K562 (cell line): ENCODE data around the gene IMPDH2. TPM values are rescaled to one million over a fixed set of nuclear protein-coding genes. Genes with fewer than 3 reads are reported as not detected.

Source experiments
- CBX1 ChIP-seq: sonication (generic); IDR thresholded peaks from 2 replicates; pipeline ENCODE4 v1.6.1; 2016; ENCODE audit warnings: antibody characterized with exemption, low read depth, mild to moderate bottlenecking
- CEBPB ChIP-seq: fragments of 450-650 bp; IDR thresholded peaks from 2 replicates; pipeline ENCODE4 v1.6.1; 2016; ENCODE audit warnings: missing genetic modification characterization, missing compliant biosample characterization
- CTBP1 ChIP-seq: fragments of 450-650 bp; IDR thresholded peaks from 2 replicates; pipeline ENCODE4 v1.6.1; 2016; ENCODE audit warnings: borderline replicate concordance
- HMGXB4 ChIP-seq: sonication (generic); formaldehyde crosslinking; IDR thresholded peaks from 2 replicates; pipeline ENCODE4 v1.8.1; 2023; ENCODE audit warnings: mild to moderate bottlenecking, missing genetic modification reagents
- MLX ChIP-seq, 2 experiments: fragments of 450-650 bp in 1 of 2; sonication (generic) in 1 of 2; formaldehyde crosslinking; conservative IDR thresholded peaks; 2 replicates each; pipeline versions ENCODE4 v1.4.0 to v1.8.1; 2020 to 2022; ENCODE audit warnings: mild to moderate bottlenecking in 1 of 2, missing genetic modification reagents in 1 of 2
- MTF1 ChIP-seq: fragments of 250-450 bp; sonication (Bioruptor Pico); IDR thresholded peaks from 2 replicates; pipeline ENCODE4 v1.9.0; 2021; ENCODE audit warnings: moderate library complexity, mild to moderate bottlenecking, inconsistent platforms, borderline replicate concordance
- MXI1 ChIP-seq: IDR thresholded peaks from 2 replicates; pipeline ENCODE4 v1.6.1; 2011; ENCODE audit warnings: low read depth, mild to moderate bottlenecking, improper control_type of control experiment, low read length
- NCOR1 ChIP-seq: fragments of 450-650 bp; IDR thresholded peaks from 2 replicates; pipeline ENCODE4 v1.6.1; 2016; ENCODE audit warnings: mild to moderate bottlenecking, moderate library complexity
- NR1H2 ChIP-seq: sonication (generic); formaldehyde crosslinking; IDR thresholded peaks from 2 replicates; pipeline ENCODE4 v1.4.0; 2020; ENCODE audit warnings: mild to moderate bottlenecking, missing genetic modification reagents
- POLR2AphosphoS2 ChIP-seq: IDR thresholded peaks from 2 replicates; pipeline ENCODE4 v1.6.1; 2012; ENCODE audit warnings: low read length, improper control_type of control experiment
- POLR3A ChIP-seq: IDR thresholded peaks from 2 replicates; pipeline ENCODE4 v1.6.1; 2011; ENCODE audit warnings: borderline replicate concordance, mild to moderate bottlenecking, moderate library complexity; ENCODE audit not compliant: insufficient read length, insufficient read depth; ENCODE audit errors: extremely low read depth
- SP1 ChIP-seq: sonication (generic); formaldehyde crosslinking; IDR thresholded peaks from 2 replicates; pipeline ENCODE4 v1.8.1; 2022; ENCODE audit warnings: mild to moderate bottlenecking, missing genetic modification reagents
- TBL1XR1 ChIP-seq, 2 experiments: IDR thresholded peaks; 2 replicates each; pipeline ENCODE4 v1.6.1; 2012; ENCODE audit warnings: improper control_type of control experiment in 2 of 2, low read length in 2 of 2, mild to moderate bottlenecking in 1 of 2
- UBTF ChIP-seq, 2 experiments: IDR thresholded peaks; 2 replicates each; pipeline ENCODE4 v1.6.1; 2012; ENCODE audit warnings: improper control_type of control experiment in 2 of 2, low read depth in 2 of 2, low read length in 2 of 2, borderline replicate concordance in 1 of 2
- WHSC1 ChIP-seq: IDR thresholded peaks from one replicate; pipeline ENCODE4 v1.6.1; 2012; ENCODE audit warnings: low read length, control low read depth, inconsistent platforms
- ZNF511 ChIP-seq: sonication (generic); formaldehyde crosslinking; IDR thresholded peaks from 2 replicates; pipeline ENCODE4 v1.8.0; 2022; ENCODE audit warnings: mild to moderate bottlenecking, missing genetic modification reagents
- polyA plus RNA-seq, 8 experiments: library from polyadenylated mRNA; depleted of rRNA in 4 of 8; stranded (reverse) in 5 of 8; unstranded in 3 of 8; fragments of >200 nt; fragmentation: Nextera tagmentation in 2 of 8; fragmentation: Illumina TruSeq in 1 of 8; extraction: Ambion mirVana in 2 of 8; extraction: Trizol in 1 of 8; gene quantifications; 2 replicates each; pipeline versions ENCODE4 v1.2.1 to v1.2.3, GENCODE V29; 2011 to 2014; ENCODE audit warnings: inconsistent platforms in 1 of 8, missing spikeins in 1 of 8
- total RNA-seq, 7 experiments: library from RNA; depleted of rRNA in 6 of 7; stranded (reverse); fragments of >200 nt in 6 of 7; fragmentation: Illumina TruSeq in 2 of 7; extraction: Trizol in 2 of 7; gene quantifications; 2 replicates each; pipeline versions ENCODE4 v1.2.1 to v1.2.3, GENCODE V29; 2011 to 2021; ENCODE audit warnings: low replicate concordance in 1 of 7
- TF ChIP-seq, protein P1 (sequence below): fragments of 250-450 bp; sonication (Bioruptor Pico); IDR thresholded peaks from 2 replicates; pipeline ENCODE4 v1.5.0; 2021

The IMPDH2 gene
- total and polyA plus RNA-seq, 9 of the 15 experiments (the other 6 are each of a cell fraction or from before 2014, with no cell fraction given) = 318 to 507 (median 366) TPM

DNA sequence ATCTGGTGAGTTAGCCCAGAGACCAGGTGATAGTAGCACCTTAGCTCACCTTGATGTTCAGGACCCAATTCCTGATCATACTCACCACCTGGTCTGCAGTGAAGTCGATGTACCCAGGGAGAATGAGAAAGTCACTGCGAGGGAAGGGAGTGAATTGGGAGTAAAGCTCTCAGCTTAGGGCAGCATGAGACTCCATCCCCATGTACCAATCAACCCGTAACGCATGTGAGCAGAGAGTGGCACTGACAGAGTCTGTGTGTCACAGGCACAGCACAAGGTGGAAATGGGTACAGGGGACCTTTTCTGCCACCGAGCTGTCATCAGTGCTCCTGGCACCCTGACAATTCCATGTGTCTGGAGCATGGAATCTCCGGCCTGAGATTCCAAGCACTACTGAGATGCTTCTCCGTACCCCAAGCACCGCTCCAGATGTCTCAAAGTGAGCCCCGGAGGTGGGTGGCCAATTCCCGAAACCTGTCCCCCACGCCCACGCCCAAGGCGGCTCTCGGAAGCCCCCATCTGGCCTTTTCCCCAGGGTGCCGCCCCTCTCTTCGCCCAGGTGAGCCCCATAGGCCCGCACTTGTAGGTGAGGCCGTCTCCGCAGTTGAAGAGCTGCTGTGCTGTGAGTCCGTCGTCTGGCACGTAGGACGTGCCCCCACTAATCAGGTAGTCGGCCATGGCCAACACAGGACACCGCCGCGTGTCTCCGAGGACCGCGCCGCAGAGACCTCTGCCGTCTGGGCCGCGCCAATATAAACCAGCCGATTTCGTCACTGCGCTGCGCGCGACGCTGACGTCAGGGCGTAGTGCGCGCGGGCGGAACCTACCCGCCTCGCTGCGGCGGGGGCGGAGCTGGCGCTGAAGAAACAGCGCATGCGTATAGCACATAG is at the start of gene IMPDH2 (continued):
- no peak for TF ChIP-seq UBTF (IDR thresholded peaks at IDR 0.05; ENCODE audit: borderline replicate concordance in 1 of 2, low read depth in 2 of 2, low read length in 2 of 2)
- TF ChIP-seq MTF1 (CRISPR knock-in tag) = no peak
- peak; percentile 35; the same call in 1 of the 2 replicates for TF ChIP-seq NCOR1
- peak; percentile 89 for TF ChIP-seq ZNF511 (CRISPR knock-in tag)
- TF ChIP-seq SP1 (CRISPR knock-in tag) = peak; percentile 78
- TF ChIP-seq MLX (CRISPR knock-in tag; conservative IDR thresholded peaks at IDR 0.05) = no peak
- peak; percentile 99 for TF ChIP-seq POLR2AphosphoS2
- TF ChIP-seq HMGXB4 (CRISPR knock-in tag) = 0 out of 2 replicates have a peak, but pooled peaks have one; percentile 8
- peak; percentile 67; the same call in 1 of the 2 replicates for TF ChIP-seq MXI1
- TF ChIP-seq WHSC1 = no peak
- TF ChIP-seq TBL1XR1 (IDR thresholded peaks at IDR 0.05; ENCODE audit: low read length in 2 of 2) = peak in 1 of 2 experiments; percentile 64; a peak in 2 of 4 replicates
- TF ChIP-seq CTBP1 = peak; percentile 78; the same call in 1 of the 2 replicates
- 0 out of 2 replicates have a peak, but pooled peaks have one; percentile 70 for TF ChIP-seq NR1H2
- no peak for TF ChIP-seq POLR3A
- peak; percentile 88 for TF ChIP-seq CEBPB (tag)
- TF ChIP-seq, protein P1, sequence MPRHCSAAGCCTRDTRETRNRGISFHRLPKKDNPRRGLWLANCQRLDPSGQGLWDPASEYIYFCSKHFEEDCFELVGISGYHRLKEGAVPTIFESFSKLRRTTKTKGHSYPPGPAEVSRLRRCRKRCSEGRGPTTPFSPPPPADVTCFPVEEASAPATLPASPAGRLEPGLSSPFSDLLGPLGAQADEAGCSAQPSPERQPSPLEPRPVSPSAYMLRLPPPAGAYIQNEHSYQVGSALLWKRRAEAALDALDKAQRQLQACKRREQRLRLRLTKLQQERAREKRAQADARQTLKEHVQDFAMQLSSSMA = 0 out of 2 replicates have a peak, but pooled peaks have one; percentile 61
- peak; percentile 87 for TF ChIP-seq CBX1
